ENCODE results near the gene RYR2. TPM values are rescaled to one million over a fixed set of nuclear protein-coding genes. Genes with fewer than 3 reads are reported as not detected.

Gene RYR2
- total RNA-seq, 1 donor from 2014 or later: 0.19 TPM

GRCh38 chr1:237227476-237227875, 185.5 kb downstream of the RYR2 start:
- no peaks in the 10 kb centered on the region for H3K36me3 Mint-ChIP-seq (ENCODE audit: insufficient read depth)
- no peaks in the 10 kb centered on the region for H3K9me3 Mint-ChIP-seq (ENCODE audit: low read depth)
- no peaks in the 10 kb centered on the region for H3K27me3 Mint-ChIP-seq
- no peak for TF ChIP-seq CTCF (IDR thresholded peaks at IDR 0.05; ENCODE audit: unreplicated experiment)
- DNase-seq (ENCODE audit: low spot score, unreplicated experiment): no peak
- H3K4me3 Mint-ChIP-seq (ENCODE audit: low read depth): no peak overlapping the region
- H3K27ac Mint-ChIP-seq: no peak overlapping the region
- H3K4me1 Mint-ChIP-seq (ENCODE audit: low read depth): no peaks in the 10 kb centered on the region

- H3K36me3 Mint-ChIP-seq (ENCODE audit: insufficient read depth): no peaks in the 10 kb centered on the region
- no peak overlapping the region for H3K27ac Mint-ChIP-seq
- H3K27me3 Mint-ChIP-seq: no peaks in the 10 kb centered on the region
- no peaks in the 10 kb centered on the region for H3K9me3 Mint-ChIP-seq (ENCODE audit: low read depth)
- no peak overlapping the region for H3K4me3 Mint-ChIP-seq (ENCODE audit: low read depth)
- no peak for DNase-seq (ENCODE audit: low spot score, unreplicated experiment)
- no peaks in the 10 kb centered on the region for H3K4me1 Mint-ChIP-seq (ENCODE audit: low read depth)
- no peak for TF ChIP-seq CTCF (IDR thresholded peaks at IDR 0.05; ENCODE audit: unreplicated experiment)
Observed at GRCh38 chr1:237228421-237228820, 186.4 kb downstream of the RYR2 start.

DNA sequence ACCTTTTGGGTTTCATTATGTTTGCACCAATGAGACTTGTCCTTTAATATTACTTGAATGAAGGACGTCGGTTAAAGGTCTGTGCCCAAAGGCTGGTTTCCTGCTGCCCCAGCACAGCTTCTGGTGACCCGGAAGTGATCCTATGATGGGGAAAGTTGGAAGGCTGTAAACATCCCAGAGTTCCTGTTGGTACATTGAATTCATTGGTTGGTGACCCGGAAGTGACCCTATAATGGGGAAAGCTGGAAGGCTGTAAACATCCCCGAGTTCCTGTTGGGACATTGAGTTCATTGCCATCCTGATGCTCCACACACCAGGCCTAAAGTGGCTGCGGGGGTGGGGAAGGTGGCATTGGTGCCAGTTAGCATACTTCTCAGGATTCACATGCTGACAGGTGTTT, 187.3 kb downstream of the RYR2 start:
- Mint-ChIP-seq H3K27ac (no peak overlapping the region), H3K9me3 (ENCODE audit: low read depth) (no peaks in the 10 kb centered on the region), H3K36me3 (ENCODE audit: insufficient read depth) (no peaks in the 10 kb centered on the region), H3K4me3 (ENCODE audit: low read depth) (no peak overlapping the region), H3K4me1 (ENCODE audit: low read depth) (no peaks in the 10 kb centered on the region), H3K27me3 (no peaks in the 10 kb centered on the region)
- no peak for DNase-seq (ENCODE audit: low spot score, unreplicated experiment)
- TF ChIP-seq CTCF (IDR thresholded peaks at IDR 0.05; ENCODE audit: unreplicated experiment): no peak

- no peak for DNase-seq (ENCODE audit: low spot score, unreplicated experiment)
- no peaks in the 10 kb centered on the region for H3K27me3 Mint-ChIP-seq
- no peaks in the 10 kb centered on the region for H3K36me3 Mint-ChIP-seq (ENCODE audit: insufficient read depth)
- no peak overlapping the region for H3K4me3 Mint-ChIP-seq (ENCODE audit: low read depth)
- no peak overlapping the region for H3K27ac Mint-ChIP-seq
- no peak for TF ChIP-seq CTCF (IDR thresholded peaks at IDR 0.05; ENCODE audit: unreplicated experiment)
- no peaks in the 10 kb centered on the region for H3K4me1 Mint-ChIP-seq (ENCODE audit: low read depth)
- no peaks in the 10 kb centered on the region for H3K9me3 Mint-ChIP-seq (ENCODE audit: low read depth)
Observed at GRCh38 chr1:237232501-237232900, 190.5 kb downstream of the RYR2 start.

DNA sequence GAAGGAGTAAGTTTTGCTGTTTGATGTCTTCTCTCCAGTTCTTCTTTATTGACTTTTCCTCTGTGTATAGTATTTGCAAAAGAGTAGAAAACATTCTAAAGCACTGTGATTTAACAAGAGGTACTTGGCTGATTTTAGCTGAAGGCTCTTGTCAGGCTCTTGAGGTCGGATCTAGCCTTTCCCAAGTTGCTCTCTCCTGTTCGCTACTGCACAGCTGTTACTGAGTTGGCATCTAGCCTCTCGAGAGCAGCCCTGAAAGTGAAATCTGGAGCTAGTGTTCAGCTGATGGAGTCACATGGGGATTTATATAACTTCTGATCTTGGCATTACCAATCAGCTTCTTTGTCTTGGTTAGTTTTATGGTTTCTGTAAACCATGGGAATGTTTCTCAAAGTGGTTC, 193.1 kb downstream of the RYR2 start:
- H3K27me3 Mint-ChIP-seq: no peaks in the 10 kb centered on the region
- H3K27ac Mint-ChIP-seq: no peak overlapping the region
- no peak for DNase-seq (ENCODE audit: low spot score, unreplicated experiment)
- no peaks in the 10 kb centered on the region for H3K4me1 Mint-ChIP-seq (ENCODE audit: low read depth)
- H3K4me3 Mint-ChIP-seq (ENCODE audit: low read depth): no peak overlapping the region
- no peak for TF ChIP-seq CTCF (IDR thresholded peaks at IDR 0.05; ENCODE audit: unreplicated experiment)
- H3K9me3 Mint-ChIP-seq (ENCODE audit: low read depth): no peaks in the 10 kb centered on the region
- no peaks in the 10 kb centered on the region for H3K36me3 Mint-ChIP-seq (ENCODE audit: insufficient read depth)

Data from progenitor cell of endocrine pancreas (in vitro differentiated cells).